HG03196 (cell line): Measurements from ENCODE around the gene TENM4.

Experiments
- ATAC-seq: cut with Tn5 transposase; IDR thresholded peaks from one replicate; pipeline ENCODE4 v1.9.1; 2021; ENCODE audit not compliant: unreplicated experiment

TENM4 gene

DNA sequence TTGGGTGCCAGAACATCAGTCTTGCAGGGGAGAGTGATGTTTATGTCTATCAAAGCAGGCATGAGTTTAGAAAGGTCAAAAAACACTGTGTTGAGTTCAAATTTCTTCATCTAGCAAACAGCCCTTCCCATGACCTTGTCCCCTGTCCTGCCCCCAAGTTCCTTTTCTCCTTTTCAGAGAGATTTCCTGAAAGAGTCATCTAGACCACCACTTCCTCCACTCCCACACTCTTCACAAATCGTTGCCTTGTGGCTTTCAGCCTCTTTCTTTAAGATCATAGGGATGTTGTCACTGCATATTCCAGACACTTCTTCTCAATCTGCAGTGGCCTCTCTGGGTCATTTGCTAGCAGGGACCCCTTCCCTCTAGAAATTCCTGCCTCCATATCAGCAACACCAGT lies 290.5 kb downstream of the TENM4 start:
- no peak for ATAC-seq

GRCh38 chr11:79147731-79148130 lies 293.1 kb downstream of the TENM4 start:
- no peak for ATAC-seq

GRCh38 chr11:79147011-79147410 lies 293.8 kb downstream of the TENM4 start:
- no peak for ATAC-seq

DNA sequence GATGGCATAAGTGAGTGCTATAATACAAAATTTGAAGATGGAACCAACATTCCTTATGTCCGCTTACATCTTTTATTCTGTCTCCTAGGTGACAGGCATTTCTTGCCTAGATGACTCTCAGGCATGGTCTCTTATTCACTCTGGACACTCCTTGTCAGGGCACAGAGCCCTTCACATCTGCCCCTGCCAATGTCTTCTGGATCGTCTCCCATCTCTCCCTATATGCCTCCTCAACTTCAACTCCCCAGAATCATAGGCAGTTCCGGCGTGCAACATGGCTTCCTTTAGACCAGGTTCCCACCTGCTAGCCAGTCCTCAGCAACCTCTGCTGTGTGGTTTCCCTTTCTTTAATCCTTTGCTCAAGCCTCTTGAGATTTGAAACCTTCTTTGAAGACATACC lies 300.9 kb downstream of the TENM4 start:
- ATAC-seq, result no peak

GRCh38 chr11:79129702-79130101 lies 311.1 kb downstream of the TENM4 start:
- no peak for ATAC-seq

DNA sequence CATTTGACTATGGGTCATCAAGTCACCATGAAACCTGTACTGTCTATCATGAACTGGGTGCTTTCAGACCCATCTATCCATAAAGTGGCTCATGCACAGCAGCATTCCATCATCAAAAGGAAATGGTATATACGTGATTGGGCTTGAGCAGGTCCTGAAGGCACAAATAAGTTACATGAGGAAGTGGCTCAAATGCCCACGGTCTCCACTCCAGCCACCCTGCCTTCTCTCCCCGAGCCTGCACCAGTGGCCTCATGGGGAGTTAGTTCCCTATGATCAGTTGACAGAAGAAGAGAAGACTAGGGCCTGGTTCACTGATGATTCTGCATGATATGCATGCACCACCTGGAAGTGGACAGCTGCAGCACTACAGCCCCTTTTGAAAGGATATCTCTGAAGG lies 312.5 kb downstream of the TENM4 start:
- no peak for ATAC-seq

DNA sequence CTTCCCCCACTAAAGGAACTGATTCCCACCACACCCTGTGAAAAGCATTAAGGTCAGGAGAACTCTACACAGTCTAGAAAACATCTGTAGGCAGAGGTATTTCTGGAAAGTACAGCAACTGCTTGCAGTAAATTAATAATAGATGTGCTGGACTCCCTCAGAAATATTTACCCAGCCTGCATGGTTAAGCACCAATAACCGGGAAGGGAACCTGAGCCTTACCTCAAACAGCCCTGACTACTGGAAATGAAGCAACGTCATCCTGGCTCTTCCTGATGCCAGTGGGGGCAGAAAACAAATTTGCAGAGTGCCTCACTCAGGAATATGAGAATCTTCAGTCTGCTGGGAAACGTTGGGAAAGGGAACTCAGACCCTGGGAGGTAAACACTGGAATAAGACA lies 318.1 kb downstream of the TENM4 start:
- no peak for ATAC-seq

GRCh38 chr11:79121351-79121750 lies 319.5 kb downstream of the TENM4 start:
- no peak for ATAC-seq

GRCh38 chr11:79119491-79120284 lies 321.1 kb downstream of the TENM4 start:
- no peak for ATAC-seq

DNA sequence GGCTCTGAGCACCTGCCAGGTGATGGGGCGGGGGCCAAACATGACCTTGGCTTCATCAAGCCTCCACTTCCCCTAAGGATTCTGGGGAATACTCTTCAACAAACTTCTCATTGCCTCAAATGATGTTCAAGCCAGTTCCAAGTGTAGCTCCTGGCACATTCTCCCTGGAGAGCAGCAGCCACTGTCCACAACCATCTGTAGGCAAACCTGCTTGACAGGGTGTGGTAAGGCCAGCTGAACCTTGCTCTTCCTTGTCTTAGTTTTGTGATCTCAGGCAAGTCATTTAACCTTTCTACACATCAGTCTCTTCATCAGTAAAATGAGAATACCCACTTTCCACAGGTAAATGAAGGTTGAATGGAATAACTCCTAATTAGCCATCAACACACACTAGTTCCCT lies 323.3 kb downstream of the TENM4 start:
- no peak for ATAC-seq

DNA sequence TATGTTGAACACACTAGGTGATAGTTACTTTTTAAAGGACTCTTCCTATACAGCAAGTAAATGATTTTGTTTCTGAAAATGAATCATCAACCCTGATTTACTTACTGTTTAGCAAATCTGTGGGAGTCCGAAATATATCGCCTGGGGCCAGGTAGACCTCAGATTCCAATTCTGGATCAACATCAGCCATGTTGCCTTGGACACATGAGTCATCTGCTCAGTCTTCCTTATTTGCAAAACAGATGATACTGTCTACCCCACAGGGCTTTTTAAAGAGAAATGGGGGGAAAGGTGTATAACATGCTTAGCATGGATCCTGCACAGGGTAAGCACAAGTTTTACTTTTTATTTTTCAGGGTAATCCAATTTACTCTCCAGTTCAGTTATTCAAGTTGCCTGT lies 324.2 kb downstream of the TENM4 start:
- ATAC-seq, result no peak

- ATAC-seq, result no peak
Observed at GRCh38 chr11:79113054-79113690, 327.7 kb downstream of the TENM4 start.

DNA sequence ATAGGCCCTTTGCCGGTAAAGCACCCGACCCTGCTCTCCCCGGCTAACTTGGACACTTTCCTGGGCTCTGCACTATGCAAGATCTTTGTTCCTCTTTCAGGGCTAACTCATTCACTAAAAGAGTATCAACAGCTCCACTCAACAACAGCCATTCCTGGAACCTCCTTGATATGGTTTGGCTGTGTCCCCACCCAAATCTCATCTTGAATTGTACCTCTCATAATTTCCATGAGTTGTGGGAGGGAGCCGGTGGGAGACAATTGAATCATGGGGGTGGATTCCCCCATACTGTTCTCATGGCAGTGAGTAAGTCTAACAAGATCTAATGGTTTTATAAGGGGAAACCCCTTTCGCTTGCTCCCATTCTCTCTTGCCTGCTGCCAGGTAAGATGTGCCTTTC lies 330.0 kb downstream of the TENM4 start:
- no peak for ATAC-seq

DNA sequence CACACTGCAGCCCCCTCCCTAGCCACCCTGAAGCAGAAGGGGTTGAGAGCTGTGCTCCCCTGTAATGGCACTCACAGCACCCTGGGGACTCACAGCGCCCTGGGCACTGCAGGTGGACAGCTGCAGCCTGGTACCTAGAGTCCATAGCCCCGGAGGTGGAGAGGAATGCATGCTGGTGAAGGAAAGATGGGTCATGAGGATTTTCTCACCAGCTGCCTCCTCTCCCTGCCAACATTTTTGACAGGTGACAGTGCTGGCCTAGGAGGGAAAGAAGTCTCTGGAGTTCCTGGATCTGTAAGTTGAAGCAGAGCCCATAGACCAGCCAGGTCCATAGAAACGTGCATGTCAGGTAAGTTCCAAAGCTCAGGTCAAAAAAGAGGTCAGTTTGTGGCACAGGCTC lies 330.5 kb downstream of the TENM4 start:
- ATAC-seq, result no peak

DNA sequence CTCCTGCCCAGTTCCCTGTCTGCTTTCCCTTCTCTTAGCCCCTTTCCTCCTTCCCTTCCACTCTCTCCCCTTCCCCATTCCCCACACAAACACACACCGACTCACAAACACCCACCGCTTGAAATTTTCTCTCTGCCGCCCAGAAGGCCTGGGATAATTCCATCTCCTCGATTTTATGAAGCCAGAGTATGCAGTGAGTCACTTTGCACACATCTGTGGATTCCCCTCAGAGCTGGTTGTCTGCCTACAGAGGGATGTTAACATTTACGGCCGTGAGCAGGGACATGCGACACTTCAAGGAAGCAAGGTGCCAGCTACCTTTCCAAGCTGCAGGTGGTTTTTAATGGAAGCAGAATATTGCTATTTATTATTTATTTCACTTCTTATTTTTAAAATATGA lies 332.0 kb downstream of the TENM4 start:
- ATAC-seq, result no peak

DNA sequence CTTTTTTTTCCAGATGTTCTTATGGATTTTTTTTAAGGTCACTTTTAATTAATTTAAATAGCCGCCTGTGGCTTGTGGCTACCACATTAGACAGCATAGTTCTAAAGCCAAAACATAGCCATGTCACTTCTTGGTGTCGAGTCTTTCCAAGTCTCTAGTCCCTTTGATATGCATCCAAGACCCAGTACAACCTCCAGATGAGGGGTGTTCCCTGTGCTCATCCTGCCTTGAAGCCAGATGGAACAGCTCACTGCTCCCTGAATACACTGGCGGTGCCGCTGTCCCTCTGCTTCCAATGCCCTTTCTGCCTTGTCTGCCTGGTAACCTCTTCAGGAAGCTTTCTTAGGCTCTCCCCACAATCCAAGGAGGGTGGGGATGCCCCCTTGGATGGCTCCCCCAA lies 338.0 kb downstream of the TENM4 start:
- no peak for ATAC-seq

- ATAC-seq, result no peak
Observed at GRCh38 chr11:79101656-79102055, 339.2 kb downstream of the TENM4 start.

DNA sequence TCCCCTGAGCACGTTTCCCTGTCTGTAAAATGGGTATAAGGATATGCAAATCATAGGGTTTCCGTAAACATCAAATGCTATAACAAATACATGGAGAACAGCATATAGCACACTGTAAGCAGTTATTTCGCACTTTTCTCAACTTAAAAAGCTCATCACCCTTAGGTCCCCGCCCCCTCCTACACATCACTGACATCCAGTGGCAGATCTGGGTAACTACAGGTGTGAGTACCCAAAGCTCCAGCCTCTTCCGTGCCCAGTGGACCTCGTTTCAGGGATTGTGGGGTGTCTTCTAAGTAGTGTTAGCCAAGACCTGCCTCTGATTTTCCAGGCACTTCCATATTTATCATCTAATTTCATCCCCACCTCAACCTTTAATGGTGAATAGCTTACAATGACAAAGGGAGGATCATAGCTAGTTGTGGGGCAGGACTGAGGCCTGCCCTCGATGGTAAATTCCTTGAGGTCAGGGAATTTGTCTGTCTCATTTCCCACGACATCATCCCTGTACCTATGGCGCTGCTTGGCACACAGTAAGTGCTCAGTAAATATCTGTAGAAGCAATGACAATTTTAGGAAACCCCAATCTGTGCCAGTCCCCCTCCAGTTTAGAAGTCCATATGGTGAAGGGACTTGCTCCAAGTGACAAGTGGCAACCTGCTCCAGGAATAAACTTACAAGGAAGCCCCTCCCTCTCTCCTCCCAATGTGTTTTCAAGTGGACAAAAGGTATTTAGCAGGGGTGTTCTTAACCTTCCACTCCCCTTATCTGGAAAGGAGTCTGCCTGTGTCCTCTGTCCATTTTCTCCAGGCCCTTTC lies 340.5 kb downstream of the TENM4 start:
- ATAC-seq, result peak; percentile 91

DNA sequence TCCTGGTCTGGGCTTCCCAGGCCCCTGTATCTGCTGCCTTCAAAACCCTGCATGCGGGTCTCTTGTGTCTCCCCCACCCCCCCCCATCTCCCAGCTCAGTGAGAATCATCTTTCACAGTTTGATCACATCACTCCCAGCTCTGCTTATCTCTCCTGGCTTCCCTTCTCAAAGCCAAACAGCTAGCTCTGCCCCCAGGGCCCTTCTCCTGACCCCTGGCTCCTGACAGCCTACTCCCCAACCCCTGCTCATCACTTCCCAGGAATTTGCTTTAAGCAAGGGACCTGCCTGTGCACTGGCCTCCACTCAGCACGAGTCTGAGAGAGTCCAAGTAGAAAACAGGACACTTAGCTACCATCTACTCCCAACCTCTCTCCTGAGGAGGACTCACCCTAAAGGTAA lies 342.7 kb downstream of the TENM4 start:
- ATAC-seq, result no peak

DNA sequence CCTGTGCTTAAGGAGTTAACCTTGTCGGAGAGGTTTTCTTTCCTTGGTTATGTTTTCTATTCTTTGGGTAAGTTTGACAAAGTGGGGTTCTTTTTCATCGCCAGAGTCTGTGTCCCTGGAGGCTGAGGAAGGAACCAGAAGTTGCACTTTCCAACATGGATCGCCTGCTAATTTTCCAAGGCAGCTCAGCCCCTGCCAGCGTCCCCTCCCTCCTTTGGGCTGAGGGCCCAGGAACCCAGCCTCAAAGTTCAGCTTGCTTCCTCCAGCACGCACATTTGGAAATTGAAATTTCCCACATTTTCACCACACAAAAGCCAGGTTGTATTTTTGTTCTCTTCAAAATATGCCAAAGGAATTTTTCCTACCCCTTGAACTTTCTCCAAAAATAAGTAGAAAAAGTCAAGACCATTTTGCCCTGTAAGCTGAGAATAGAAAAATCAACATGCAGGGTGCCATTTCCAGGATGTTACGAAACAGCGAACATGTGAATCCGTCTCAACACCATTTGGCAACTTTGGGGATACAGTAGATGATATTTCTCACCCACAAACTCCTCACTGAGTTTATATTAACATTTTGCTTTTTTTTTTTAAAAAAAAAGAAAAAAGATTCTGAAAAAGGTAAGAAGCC lies 343.5 kb downstream of the TENM4 start:
- no peak for ATAC-seq

- no peak for ATAC-seq
Observed at GRCh38 chr11:79095424-79095823, 345.4 kb downstream of the TENM4 start.
